GM13976 (cell line): ENCODE data around the gene LDB1.

Experiments
- DNase-seq: peaks from one replicate; pipeline ENCODE4 v3.0.0; 2012; ENCODE audit warnings: low spot score
- CTCF ChIP-seq: IDR thresholded peaks from 2 replicates; pipeline ENCODE4 v1.5.1; 2012; ENCODE audit warnings: borderline replicate concordance, mild to moderate bottlenecking; ENCODE audit not compliant: insufficient read depth; ENCODE audit errors: extremely low read depth, missing control alignments, control extremely low read depth
- in situ Hi-C: fragments of 300-500 bp; cut with MboI; formaldehyde crosslinking; loops from one replicate; pipeline ENCODE4 v1.12.0; 2022; ENCODE audit warnings: low sequenced_read_pairs, mixed read lengths, inconsistent platforms; ENCODE audit not compliant: unreplicated experiment

LDB1 gene

GRCh38 chr10:102120142-102120990, at the start of gene LDB1:
TSS of gene LDB1 (minus strand) at chr10:102120368. CDS start at chr10:102120110, 258 bp downstream.
- peak; percentile 90 for DNase-seq
- TF ChIP-seq CTCF, result peak; percentile 13
- in situ Hi-C loops, result no loop called here

- no peak for DNase-seq
- peak; percentile 3 for TF ChIP-seq CTCF
- in situ Hi-C loops, result loop anchor here (10.0 kb wide), 1 partner anchor 57 kb away; the partner anchor contains the start of gene ELOVL3
Measured at GRCh38 chr10:102167861-102168260, 47.7 kb upstream of the LDB1 start.

- no peak for TF ChIP-seq CTCF
- in situ Hi-C loops, result loop anchor here (10.0 kb wide), 1 partner anchor 61 kb away; the partner anchor contains the start of gene ELOVL3
- DNase-seq, result no peak
Measured at GRCh38 chr10:102163342-102163989, 43.3 kb upstream of the LDB1 start.

- in situ Hi-C loops, result loop anchor here (10.0 kb wide), 1 partner anchor 65 kb away; the partner anchor contains the start of gene ELOVL3
- DNase-seq, result no peak
- TF ChIP-seq CTCF, result no peak
Measured at GRCh38 chr10:102159831-102160230, 39.7 kb upstream of the LDB1 start.

- no peak for DNase-seq
- no peak for TF ChIP-seq CTCF
- in situ Hi-C loops, result no loop called here
Measured at GRCh38 chr10:102159051-102159597, 39.0 kb upstream of the LDB1 start.

- in situ Hi-C loops, result no loop called here
- TF ChIP-seq CTCF, result no peak
Measured at GRCh38 chr10:102157224-102157623, 37.1 kb upstream of the LDB1 start.

More at GRCh38 chr10:102157224-102157623, 37.1 kb upstream of the LDB1 start:
- no peak for DNase-seq
